Measurements from ENCODE around the gene NEURL4. TPM values are rescaled to one million over a fixed set of nuclear protein-coding genes. Genes with fewer than 3 reads are reported as not detected.

NEURL4 gene
- total RNA-seq, 8 experiments from 2014 or later, result 11.4 to 44.6 (median 27.1) TPM

DNA sequence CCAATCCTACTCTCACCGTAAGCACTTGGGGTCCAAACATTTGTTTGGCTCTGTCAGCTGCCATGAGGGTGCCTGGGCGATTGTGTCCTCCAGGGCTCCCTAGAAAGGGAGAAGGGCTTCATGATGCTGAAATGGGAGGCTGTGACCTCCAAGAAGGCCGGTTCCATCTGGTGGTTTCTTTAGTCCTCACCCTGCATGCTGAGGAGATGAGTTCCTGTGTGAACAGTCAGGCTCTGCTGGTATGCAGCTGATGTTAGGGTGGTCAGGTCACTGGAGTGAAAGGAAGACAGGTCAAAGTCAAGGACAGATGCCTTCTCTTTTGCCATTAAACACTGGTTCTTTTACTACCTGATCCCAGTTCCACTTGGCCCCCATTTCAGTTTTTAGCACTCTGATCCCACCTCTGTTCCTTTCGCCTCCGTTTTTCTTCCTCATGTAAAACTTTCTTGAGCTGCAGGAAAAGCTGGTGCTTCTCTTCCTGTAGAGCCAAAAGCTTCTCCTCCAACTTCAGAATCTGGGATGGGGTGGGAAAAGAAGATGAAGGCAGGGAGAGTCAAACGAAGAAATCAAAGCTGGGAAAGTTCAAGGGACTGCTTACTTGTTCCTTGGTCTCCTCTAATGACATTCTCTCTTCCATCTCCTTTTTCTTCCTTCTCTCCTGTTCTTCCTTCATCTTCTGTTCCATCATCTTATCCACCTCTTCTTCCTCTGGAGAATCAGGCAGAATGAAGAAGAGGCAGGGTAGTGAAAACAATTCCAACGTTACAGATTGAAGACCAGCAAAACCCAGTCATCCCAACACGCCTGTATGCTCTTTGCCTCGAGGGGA lies 15.0 kb downstream of the NEURL4 start:
- H3K4me3 ChIP-seq, result peak overlapping the region; percentile 71 to 97 (median 89)
- H3K4me1 ChIP-seq (replicated peaks in 1 of 2), result peaks cover 17 to 20% of the 10 kb centered on the region in 2 donors
- H3K27ac ChIP-seq, result peak overlapping the region; percentile 91 to 96
- no peak for ATAC-seq (replicated peaks in 6 of 8)
- in situ Hi-C loops (cut with MboI; ENCODE audit: low pct_unique_long_range_greater_than_20kb in 2 of 9, low sequenced_read_pairs in 9 of 9, unreplicated experiment in 9 of 9), result no loop called here
- WGBS, 10 experiments, result 0 to 100% (median 41%) methylated on average over 2 to 8 of the region's 9 CpGs

DNA sequence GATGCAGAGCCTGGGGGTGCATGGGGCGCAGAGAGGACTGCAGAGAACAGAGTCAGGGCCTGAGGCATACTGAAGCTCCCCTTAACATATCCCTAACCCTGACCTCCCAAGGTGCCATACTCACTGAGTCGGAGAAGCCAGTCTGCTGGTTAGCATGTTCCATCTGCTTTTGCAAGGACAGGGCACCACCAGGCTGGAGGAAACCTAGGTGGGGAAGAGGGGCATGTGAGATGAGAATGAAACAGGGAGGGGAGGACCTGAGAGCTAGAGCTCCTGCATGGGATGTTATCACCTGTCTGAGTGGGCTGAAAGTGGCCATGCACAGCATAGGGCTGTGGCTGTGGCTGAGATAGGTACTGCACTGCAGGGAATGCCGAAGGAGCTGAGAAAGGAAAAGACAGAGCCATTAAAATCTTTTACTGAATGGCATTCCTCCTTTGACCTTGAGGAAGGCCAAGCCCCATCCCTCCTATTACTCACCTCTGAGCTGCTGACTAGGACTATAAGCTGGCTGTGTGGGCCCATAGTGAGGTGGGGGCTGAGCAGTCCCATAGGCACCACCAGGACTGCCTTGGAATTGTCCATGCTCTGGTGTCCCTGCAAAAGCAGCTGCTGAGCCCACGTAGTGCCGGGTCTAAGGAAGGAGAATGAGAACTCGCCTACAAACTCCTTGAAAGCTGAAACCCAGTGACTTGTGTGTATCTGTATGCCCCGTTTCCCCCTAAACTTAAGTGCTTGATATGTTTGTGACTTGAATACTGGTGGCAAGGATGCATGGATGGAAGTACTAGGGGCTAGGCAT lies 15.8 kb downstream of the NEURL4 start:
- Histone ChIP-seq H3K27ac (no peak overlapping the region), H3K4me3 (peak overlapping the region in 1 of 5 donors; percentile 89), H3K4me1 (replicated peaks in 1 of 2) (peaks cover 22% of the 10 kb centered on the region in 2 donors)
- in situ Hi-C loops (cut with MboI; ENCODE audit: low pct_unique_long_range_greater_than_20kb in 2 of 9, low sequenced_read_pairs in 9 of 9, unreplicated experiment in 9 of 9), result no loop called here
- peak in 2 of 8 experiments; percentile 0 to 2 for ATAC-seq (replicated peaks in 6 of 8)
- WGBS, 10 experiments, result 60 to 100% (median 90%) methylated on average over 1 to 3 of the region's 7 CpGs; no CpG with 5 or more reads in 5 of the 10 experiments

DNA sequence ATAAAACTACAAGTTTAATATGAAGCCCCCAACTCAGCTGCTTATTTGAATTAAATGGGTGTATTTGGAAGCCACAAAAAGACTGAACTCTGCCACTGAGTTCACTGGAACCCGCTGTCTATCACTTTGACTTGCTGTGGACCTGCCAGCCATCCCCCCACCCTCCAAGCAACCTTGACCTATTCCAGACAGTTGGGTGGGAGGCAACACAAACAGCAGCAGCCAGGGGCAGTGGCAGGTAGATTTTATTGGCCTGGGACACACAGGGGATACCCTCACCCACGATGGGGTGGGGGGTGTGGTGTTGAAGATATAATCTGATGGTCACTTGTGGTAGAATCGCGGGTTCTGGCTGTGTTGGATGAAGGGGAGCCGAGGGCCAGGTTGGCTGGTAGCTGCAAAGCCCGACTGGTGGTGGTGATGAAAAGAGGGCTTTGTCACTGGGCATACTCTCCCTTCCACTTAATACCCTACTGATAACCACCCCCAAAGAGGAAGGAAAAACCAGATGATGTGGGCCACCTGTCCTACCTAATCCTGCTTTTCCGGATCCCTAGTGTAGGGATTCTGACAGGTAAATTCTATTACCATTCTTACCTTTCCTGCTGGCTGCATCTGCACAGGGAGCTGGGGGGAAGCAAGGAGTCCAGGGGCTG lies 16.6 kb downstream of the NEURL4 start:
- H3K4me3 ChIP-seq, result no peak overlapping the region
- 67 to 100% (median 93%) methylated on average over 1 to 3 of the region's 7 CpGs; no CpG with 5 or more reads in 3 of the 10 experiments for WGBS, 10 experiments
- H3K4me1 ChIP-seq (replicated peaks in 1 of 2), result peaks cover 22% of the 10 kb centered on the region in 2 donors
- H3K27ac ChIP-seq, result no peak overlapping the region
- ATAC-seq (replicated peaks in 6 of 8), result no peak
- in situ Hi-C loops (cut with MboI; ENCODE audit: low pct_unique_long_range_greater_than_20kb in 2 of 9, low sequenced_read_pairs in 9 of 9, unreplicated experiment in 9 of 9), result no loop called here

DNA sequence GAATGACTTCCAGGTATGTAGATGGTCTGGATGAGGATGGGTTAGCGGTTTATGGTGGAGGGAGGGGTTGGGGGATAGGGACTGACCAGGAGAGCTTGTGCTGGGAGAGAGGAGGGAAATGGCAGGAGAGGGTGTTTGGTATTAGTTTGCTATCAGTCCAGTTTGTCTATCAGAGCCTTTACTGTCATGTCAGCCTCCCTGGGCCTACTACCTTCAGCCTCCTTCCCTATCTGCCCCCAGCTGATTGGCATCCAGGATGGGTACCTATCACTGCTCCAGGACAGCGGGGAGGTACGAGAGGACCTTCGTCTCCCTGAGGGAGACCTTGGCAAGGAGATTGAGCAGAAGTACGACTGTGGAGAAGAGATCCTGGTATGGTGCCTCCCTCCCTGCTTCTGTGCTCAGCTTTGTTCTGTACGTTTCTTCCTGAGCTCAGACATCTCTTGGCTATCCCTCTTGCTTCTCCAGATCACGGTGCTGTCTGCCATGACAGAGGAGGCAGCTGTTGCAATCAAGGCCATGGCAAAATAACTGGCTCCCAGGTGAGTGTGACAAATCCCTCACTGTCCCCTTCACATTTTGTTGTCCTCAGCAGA lies 17.9 kb downstream of the NEURL4 start:
- WGBS, 10 experiments, result 60 to 100% (median 86%) methylated on average over 1 to 5 of the region's 7 CpGs; no CpG with 5 or more reads in 4 of the 10 experiments
- H3K4me3 ChIP-seq, result no peak overlapping the region
- no peak overlapping the region for H3K27ac ChIP-seq
- H3K4me1 ChIP-seq (replicated peaks in 1 of 2), result peaks cover 22 to 24% of the 10 kb centered on the region in 2 donors
- in situ Hi-C loops (cut with MboI; ENCODE audit: low pct_unique_long_range_greater_than_20kb in 2 of 9, low sequenced_read_pairs in 9 of 9, unreplicated experiment in 9 of 9), result no loop called here
- no peak for ATAC-seq (replicated peaks in 6 of 8)

DNA sequence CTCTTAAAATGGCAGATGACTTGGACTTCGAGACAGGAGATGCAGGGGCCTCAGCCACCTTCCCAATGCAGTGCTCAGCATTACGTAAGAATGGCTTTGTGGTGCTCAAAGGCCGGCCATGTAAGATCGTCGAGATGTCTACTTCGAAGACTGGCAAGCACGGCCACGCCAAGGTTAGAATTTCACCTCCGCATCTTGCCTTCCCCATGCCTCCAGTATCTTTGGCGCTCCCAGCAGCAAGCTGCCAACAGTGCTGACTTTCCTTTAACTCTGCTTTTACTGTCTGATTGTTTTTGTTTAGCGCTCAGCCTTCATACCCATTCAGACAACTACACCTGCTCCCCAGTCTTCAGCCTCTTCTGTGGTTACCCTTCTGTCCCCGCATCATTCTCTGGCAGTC lies 19.5 kb downstream of the NEURL4 start:
- H3K27ac ChIP-seq, result no peak overlapping the region
- peak overlapping the region in 1 of 5 donors; percentile 83 for H3K4me3 ChIP-seq
- ATAC-seq (replicated peaks in 6 of 8), result no peak
- H3K4me1 ChIP-seq (replicated peaks in 1 of 2), result peaks cover 17 to 22% of the 10 kb centered on the region in 2 donors
- WGBS, 10 experiments, result 80 to 100% (median 95%) methylated on average over 1 to 9 of the region's 12 CpGs; no CpG with 5 or more reads in 1 of the 10 experiments
- in situ Hi-C loops (cut with MboI; ENCODE audit: low pct_unique_long_range_greater_than_20kb in 2 of 9, low sequenced_read_pairs in 9 of 9, unreplicated experiment in 9 of 9), result no loop called here

DNA sequence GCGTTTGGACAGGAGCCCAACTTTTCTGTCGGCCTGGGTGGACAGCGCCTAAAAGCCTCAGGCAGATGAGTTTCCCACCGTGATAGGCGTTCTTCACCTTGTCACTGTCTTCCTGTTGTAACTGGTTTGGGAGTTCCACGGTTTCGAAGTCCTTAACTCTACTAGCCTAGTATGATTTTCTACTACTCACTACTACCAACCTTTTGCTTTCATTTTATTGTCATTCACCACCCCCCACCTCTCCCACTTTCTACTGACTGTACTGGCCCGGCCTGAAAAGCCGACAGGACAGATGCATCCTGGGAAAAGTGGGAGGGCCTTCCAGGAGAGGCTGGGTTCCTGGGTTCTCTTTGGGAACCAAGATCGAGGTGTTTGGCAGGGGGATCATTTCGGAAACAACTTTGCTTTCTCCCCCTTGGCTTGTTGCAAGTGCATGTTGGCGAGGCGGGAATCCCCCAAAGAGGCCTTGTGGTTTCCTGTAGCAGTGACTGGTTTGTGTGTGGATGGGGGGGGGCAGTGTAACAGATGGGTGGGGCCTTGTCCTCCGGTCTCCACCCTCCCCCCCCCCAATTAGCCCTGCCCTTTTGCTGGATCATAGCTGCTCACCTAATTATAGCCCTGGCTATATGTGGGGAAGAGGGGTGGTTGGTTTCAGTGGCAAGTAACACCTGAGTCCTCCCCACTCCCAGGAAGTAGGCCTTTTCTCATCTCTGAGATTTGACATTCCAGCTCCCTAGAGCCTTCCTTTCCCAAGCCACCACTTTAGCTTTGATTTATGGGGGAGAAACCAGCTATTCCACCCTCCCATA lies 20.3 kb downstream of the NEURL4 start:
- Histone ChIP-seq H3K4me3 (peak overlapping the region; percentile 75 to 90 (median 83)), H3K27ac (peak overlapping the region; percentile 96 to 97), H3K4me1 (replicated peaks in 1 of 2) (peaks cover 11 to 14% of the 10 kb centered on the region in 2 donors)
- ATAC-seq (replicated peaks in 6 of 8), result peak in 3 of 8 experiments; percentile 12 to 19 (median 12)
- in situ Hi-C loops (cut with MboI; ENCODE audit: low pct_unique_long_range_greater_than_20kb in 2 of 9, low sequenced_read_pairs in 9 of 9, unreplicated experiment in 9 of 9), result no loop called here
- 0 to 4% (median 0%) methylated on average over 1 to 4 of the region's 14 CpGs; no CpG with 5 or more reads in 3 of the 10 experiments for WGBS, 10 experiments

DNA sequence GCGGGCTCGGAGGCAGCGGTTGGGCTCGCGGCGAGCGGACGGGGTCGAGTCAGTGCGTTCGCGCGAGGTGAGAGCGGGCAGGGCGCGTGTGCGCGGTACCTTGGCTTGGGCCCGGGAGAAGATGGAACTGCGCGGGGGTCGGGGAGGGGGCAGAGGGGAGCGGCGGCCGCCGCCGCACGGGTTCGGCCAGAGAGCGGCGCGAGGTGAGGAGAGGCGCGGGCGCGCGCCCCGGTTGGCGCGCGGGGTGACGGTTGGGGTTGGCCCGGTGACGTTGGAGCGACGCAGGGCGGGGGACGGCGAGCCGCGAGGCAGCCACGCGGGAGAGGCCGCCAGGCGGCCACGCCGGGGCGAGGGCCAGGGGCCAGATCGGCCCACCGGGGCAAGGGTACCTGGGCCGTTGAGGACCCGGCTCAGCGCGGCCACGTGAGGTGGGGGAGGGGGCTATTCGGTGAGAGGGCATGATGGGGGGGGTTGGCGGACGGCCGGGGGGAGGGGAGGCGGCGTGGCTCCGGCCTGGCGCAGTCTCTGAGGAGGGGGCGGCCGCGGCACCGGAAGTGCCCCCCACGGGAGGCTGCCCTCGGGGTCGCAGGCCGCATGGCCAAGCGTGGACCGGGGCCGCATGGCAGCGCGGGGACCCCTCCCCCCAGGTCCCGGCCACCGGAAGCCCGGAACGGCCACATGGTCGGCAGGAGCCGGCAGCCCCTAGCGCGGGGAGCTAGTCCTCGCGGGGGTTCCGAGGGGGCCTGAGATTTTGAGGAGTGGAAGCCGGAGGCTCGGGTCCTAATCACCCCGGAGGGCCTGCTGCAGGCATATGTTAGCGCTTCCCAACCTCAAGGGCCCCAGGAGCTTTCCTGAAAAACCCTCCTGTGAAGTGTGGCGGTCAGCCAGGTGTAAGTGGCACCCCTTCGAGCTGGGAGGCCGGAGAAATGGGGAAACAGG lies 21.2 kb downstream of the NEURL4 start:
- peak overlapping the region; percentile 75 to 90 (median 83) for H3K4me3 ChIP-seq
- peaks cover 9 to 12% of the 10 kb centered on the region in 2 donors for H3K4me1 ChIP-seq (replicated peaks in 1 of 2)
- WGBS, 10 experiments, result 0% methylated on average over 1 to 3 of the region's 104 CpGs; no CpG with 5 or more reads in 7 of the 10 experiments
- H3K27ac ChIP-seq, result peak overlapping the region; percentile 96 to 97
- ATAC-seq (replicated peaks in 6 of 8), result peak; percentile 6 to 15 (median 11)
- in situ Hi-C loops (cut with MboI; ENCODE audit: low pct_unique_long_range_greater_than_20kb in 2 of 9, low sequenced_read_pairs in 9 of 9, unreplicated experiment in 9 of 9), result no loop called here

DNA sequence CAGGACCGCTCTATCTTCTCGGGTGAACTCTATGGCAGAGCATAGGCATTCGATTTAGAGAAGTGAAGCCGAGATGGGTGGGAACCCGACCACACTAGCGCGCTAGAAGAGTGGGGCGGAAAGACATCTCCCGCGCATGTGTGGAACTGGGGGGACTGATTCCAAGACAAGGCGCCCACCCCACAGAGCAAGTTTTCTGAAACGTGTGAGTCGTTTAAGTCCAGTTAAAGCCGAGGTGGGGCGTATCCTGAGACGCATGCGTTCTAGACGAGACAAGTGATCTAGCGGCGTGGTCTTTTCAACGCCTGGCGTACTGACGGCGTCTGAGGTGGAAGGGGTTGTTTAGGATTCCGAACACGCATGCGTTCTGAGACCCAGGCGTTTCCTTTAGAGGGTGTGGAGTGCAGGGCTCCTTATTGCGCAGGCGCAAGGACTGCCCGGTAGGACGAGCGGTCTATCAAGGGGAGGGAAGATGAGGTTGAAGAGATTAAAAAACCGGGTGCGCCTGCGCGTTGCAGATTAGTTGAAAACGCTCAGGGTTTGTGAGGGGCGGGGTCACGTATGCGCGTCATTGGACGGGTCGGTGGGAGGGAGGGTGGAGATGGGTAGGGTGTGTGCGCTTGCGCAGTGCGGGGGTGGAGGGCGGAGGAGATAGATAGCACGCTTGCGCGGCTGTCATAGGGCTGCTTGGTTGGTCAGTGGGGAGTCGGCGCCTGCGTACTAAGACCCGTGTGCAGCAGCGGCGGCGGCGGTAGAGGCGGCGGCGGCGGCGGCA lies 22.0 kb downstream of the NEURL4 start, which contains the start of gene EIF5A:
Gene EIF5A (plus strand): TSS at position 718 of the 775 bp plus-strand sequence. CDS start 2,008 bp downstream, outside the sequence.
- Histone ChIP-seq H3K27ac (peak within 1 kb of the TSS; percentile 96 to 97), H3K4me3 (peak within 1 kb of the TSS; percentile 75 to 90 (median 83)), H3K4me1 (replicated peaks in 1 of 2) (peaks cover 9 to 12% of the 10 kb centered on the region in 2 donors)
- ATAC-seq (replicated peaks in 6 of 8), result peak; percentile 66 to 88 (median 84)
- WGBS, 10 experiments, result 0 to 2% (median 0%) methylated on average over 2 to 21 of the region's 64 CpGs; no CpG with 5 or more reads in 2 of the 10 experiments
- in situ Hi-C loops (cut with MboI; ENCODE audit: low pct_unique_long_range_greater_than_20kb in 2 of 9, low sequenced_read_pairs in 9 of 9, unreplicated experiment in 9 of 9), result no loop called here

DNA sequence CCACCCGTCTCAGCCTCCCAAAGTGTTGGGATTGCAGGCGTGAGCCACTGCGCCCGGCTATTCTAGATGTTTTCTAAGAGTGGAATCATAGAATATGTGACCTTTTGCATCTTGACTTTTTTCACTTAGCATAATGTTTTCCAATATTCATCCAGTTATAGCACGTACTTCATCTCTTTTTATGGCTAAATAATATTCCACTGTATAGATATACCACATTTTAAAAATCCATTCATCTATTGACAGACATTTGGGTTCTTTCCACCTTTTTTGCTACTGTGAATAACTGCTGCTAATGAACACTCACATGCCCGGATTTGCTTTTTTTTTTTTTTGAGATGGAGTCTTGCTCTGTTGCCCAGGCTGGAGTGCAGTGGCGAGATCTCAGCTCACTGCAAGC lies 25.0 kb downstream of the NEURL4 start:
- in situ Hi-C loops (cut with MboI; ENCODE audit: low pct_unique_long_range_greater_than_20kb in 2 of 9, low sequenced_read_pairs in 9 of 9, unreplicated experiment in 9 of 9), result no loop called here
- no peak overlapping the region for H3K4me3 ChIP-seq
- ATAC-seq (replicated peaks in 6 of 8), result no peak
- no peak overlapping the region for H3K27ac ChIP-seq
- 53 to 100% (median 73%) methylated on average over 1 to 6 of the region's 7 CpGs; no CpG with 5 or more reads in 2 of the 10 experiments for WGBS, 10 experiments
- H3K4me1 ChIP-seq (replicated peaks in 1 of 2), result peaks cover 6 to 7% of the 10 kb centered on the region in 2 donors

DNA sequence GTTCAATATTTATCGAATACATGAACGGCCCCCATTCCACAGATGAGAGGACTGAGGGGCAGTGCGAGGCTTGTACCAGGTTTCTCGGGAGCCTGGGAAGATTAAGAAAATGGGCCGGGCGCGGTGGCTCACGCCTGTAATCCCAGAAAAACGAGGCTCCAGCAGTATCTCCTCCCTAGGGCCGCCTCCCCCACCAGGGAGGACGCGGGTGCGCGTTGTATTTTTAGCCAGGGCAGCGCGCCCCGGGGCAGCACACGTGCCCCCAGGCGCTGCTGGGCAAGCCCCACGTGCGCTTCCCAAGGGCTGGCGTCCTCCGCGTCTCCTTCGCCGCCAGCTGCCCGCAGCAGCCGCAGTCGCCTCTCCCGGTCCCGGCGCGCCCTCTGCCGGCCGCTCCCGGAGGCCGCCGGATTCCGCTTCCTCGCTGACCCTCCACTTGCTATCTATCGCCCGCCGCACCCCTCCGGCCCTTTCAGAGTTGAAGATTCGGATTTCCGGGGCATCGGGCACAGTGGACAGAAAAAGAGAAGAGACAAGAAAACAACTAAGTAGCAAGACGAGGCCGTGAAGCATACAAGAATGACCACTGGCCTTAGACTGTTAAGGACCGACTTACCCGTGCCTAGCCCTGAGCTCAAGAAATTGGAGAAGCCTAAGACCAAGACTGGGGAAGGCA lies 32.8 kb downstream of the NEURL4 start:
- peak overlapping the region in 3 of 5 donors; percentile 7 to 15 (median 13) for H3K4me3 ChIP-seq
- in situ Hi-C loops (cut with MboI; ENCODE audit: low pct_unique_long_range_greater_than_20kb in 2 of 9, low sequenced_read_pairs in 9 of 9, unreplicated experiment in 9 of 9), result loop anchor here in 1 of 9 experiments (25.0 kb wide), 1 partner anchor 259 kb away; the partner anchor contains the start of genes SLC16A11 and SLC16A13
- peak; percentile 44 to 90 (median 56) for ATAC-seq (replicated peaks in 6 of 8)
- WGBS, 10 experiments, result 0 to 10% (median 2%) methylated on average over 1 to 17 of the region's 51 CpGs; no CpG with 5 or more reads in 1 of the 10 experiments
- H3K27ac ChIP-seq, result no peak overlapping the region
- peaks cover 5 to 8% of the 10 kb centered on the region in 2 donors for H3K4me1 ChIP-seq (replicated peaks in 1 of 2)

Data from motor neuron (in vitro differentiated cells).